Body of pancreas (tissue), 4 donors: ENCODE measurements around the gene PIP5K1B. TPM values are rescaled to one million over a fixed set of nuclear protein-coding genes. Genes with fewer than 3 reads are reported as not detected.
"Not testable (repeated sequence)": the region's sequence is repeated elsewhere in the genome, so short reads cannot be mapped to it uniquely, and the experiment has no call there.

Source experiments
- ATAC-seq: fragments of 150-250 bp; one replicate; pipeline ENCODE4 v1.9.1; 2016
- DNase-seq, 4 donors: peaks; one replicate each; pipeline ENCODE4 v3.0.0-alpha.2; 2019
- H3K27ac ChIP-seq, 4 donors: fragments of 200-600 bp; sonication (generic); 1 replicate in 3 of 4; 2 replicates in 1 of 4; pipeline versions ENCODE4 v1.5.1 to v1.6.1; 2016 to 2019; ENCODE audit warnings: mild to moderate bottlenecking in 1 of 4, mixed read lengths in 1 of 4, moderate library complexity in 1 of 4
- H3K27me3 ChIP-seq, 2 donors: fragments of 200-600 bp; sonication (generic); one replicate each; pipeline ENCODE4 v1.6.0; 2016; ENCODE audit warnings: mild to moderate bottlenecking in 1 of 2
- H3K36me3 ChIP-seq, 2 donors: fragments of 200-600 bp; sonication (generic); replicated peaks in 1 of 2; 2 replicates each; pipeline ENCODE4 v1.5.1; 2016; ENCODE audit warnings: low read depth in 2 of 2; ENCODE audit not compliant: insufficient read depth in 1 of 2
- H3K4me1 ChIP-seq: fragments of 200-600 bp; sonication (generic); one replicate; pipeline ENCODE4 v1.6.0; 2016
- H3K4me3 ChIP-seq, 2 donors: fragments of 200-600 bp; sonication (generic); 1 replicate in 1 of 2; 2 replicates in 1 of 2; pipeline ENCODE4 v1.5.1; 2016 to 2019
- H3K9me3 ChIP-seq, 3 donors: fragments of 200-600 bp; sonication (generic); 1 replicate in 2 of 3; 2 replicates in 1 of 3; pipeline ENCODE4 v1.5.1; 2016
- CTCF ChIP-seq, 7 experiments: fragments of 450-650 bp in 4 of 7; fragments of 200-600 bp in 3 of 7; sonication (generic) in 3 of 7; IDR thresholded peaks; one replicate each; pipeline ENCODE4 v1.5.1; 2016 to 2019; ENCODE audit warnings: antibody characterized with exemption in 7 of 7
- POLR2A ChIP-seq, 3 donors: fragments of 450-650 bp; IDR thresholded peaks; one replicate each; pipeline ENCODE4 v1.6.1; 2016; ENCODE audit warnings: antibody characterized with exemption in 3 of 3, mild to moderate bottlenecking in 2 of 3
- WGBS, 2 donors: methylation state at CpG; one replicate each; pipeline ENCODE4 v1.1.5; 2017; 5-methylcytosine and 5-hydroxymethylcytosine counted together
- intact Hi-C: fragments of 100-400 bp; cut with DNase I; formaldehyde crosslinking; loops from one replicate; pipeline ENCODE4 v1.15.1; 2023
- total RNA-seq, 2 donors: library from RNA; depleted of rRNA; stranded (reverse); fragments of >200 nt; gene quantifications; one replicate each; pipeline ENCODE4 v1.1.0, GENCODE V29; 2016

PIP5K1B gene
- total RNA-seq, 2 donors from 2014 or later, result 3.6 to 7.8 TPM

GRCh38 chr9:68983008-68983411 is 278.0 kb downstream of the PIP5K1B start:
- intact Hi-C loops, result no loop called here
- DNase-seq, result no peak
- peaks cover 39% of the 10 kb centered on the region for H3K4me1 ChIP-seq

GRCh38 chr9:68983522-68984424 is 278.7 kb downstream of the PIP5K1B start:
- no peak overlapping the region for H3K4me3 ChIP-seq
- TF ChIP-seq CTCF (IDR thresholded peaks at IDR 0.05) (no peak), POLR2A (IDR thresholded peaks at IDR 0.05) (no peak)
- no peaks in the 10 kb centered on the region for H3K36me3 ChIP-seq
- DNase-seq, result no peak
- ATAC-seq, result no peak
- peaks cover 39% of the 10 kb centered on the region for H3K4me1 ChIP-seq
- no peaks in the 10 kb centered on the region for H3K9me3 ChIP-seq
- intact Hi-C loops, result no loop called here
- no peak overlapping the region for H3K27ac ChIP-seq
- WGBS, 2 donors, result 78 to 84% methylated on average over 3 of the region's 3 CpGs
- no peaks in the 10 kb centered on the region for H3K27me3 ChIP-seq

More at GRCh38 chr9:68983008-68983411, 278.0 kb downstream of the PIP5K1B start:
- no peak for ATAC-seq
- Histone ChIP-seq H3K36me3 (no peaks in the 10 kb centered on the region), H3K27ac (no peak overlapping the region), H3K27me3 (no peaks in the 10 kb centered on the region), H3K4me3 (no peak overlapping the region), H3K9me3 (no peaks in the 10 kb centered on the region)
- no peak for TF ChIP-seq POLR2A (IDR thresholded peaks at IDR 0.05)
- no peak for TF ChIP-seq CTCF (IDR thresholded peaks at IDR 0.05)

- H3K27ac ChIP-seq, H3K9me3 ChIP-seq, H3K4me3 ChIP-seq, H3K36me3 ChIP-seq, ATAC-seq, DNase-seq, intact Hi-C loops, H3K27me3 ChIP-seq: not testable (repeated sequence)
- H3K4me1 ChIP-seq, result peaks cover 12% of the 10 kb centered on the region
- WGBS, 2 donors, result 94 to 97% methylated on average over 7 of the region's 7 CpGs
Measured at GRCh38 chr9:68986949-68987348, 281.9 kb downstream of the PIP5K1B start.

GRCh38 chr9:68991457-68991856 is 286.4 kb downstream of the PIP5K1B start:
- WGBS, 2 donors, result 79 to 82% methylated on average over 9 of the region's 9 CpGs
- no peak for ATAC-seq
- Histone ChIP-seq H3K27ac (no peak overlapping the region), H3K27me3 (no peaks in the 10 kb centered on the region), H3K9me3 (no peaks in the 10 kb centered on the region), H3K4me1 (peaks cover under 1% of the 10 kb centered on the region), H3K36me3 (peaks cover 0 to 2% of the 10 kb centered on the region in 2 donors), H3K4me3 (no peak overlapping the region)
- TF ChIP-seq CTCF (IDR thresholded peaks at IDR 0.05) (no peak), POLR2A (IDR thresholded peaks at IDR 0.05) (no peak)
- intact Hi-C loops, result no loop called here
- no peak for DNase-seq

GRCh38 chr9:68995776-68996175 is 290.7 kb downstream of the PIP5K1B start:
- intact Hi-C loops, result no loop called here
- Histone ChIP-seq H3K9me3 (no peaks in the 10 kb centered on the region), H3K27me3 (no peaks in the 10 kb centered on the region), H3K36me3 (peaks cover 0 to 2% of the 10 kb centered on the region in 2 donors), H3K27ac (no peak overlapping the region), H3K4me1 (peaks cover 29% of the 10 kb centered on the region), H3K4me3 (no peak overlapping the region)
- DNase-seq, result no peak
- TF ChIP-seq CTCF (IDR thresholded peaks at IDR 0.05), result no peak
- no peak for TF ChIP-seq POLR2A (IDR thresholded peaks at IDR 0.05)
- no peak for ATAC-seq
- WGBS, 2 donors, result 72 to 83% methylated on average over 3 of the region's 3 CpGs
